Cardiac fibroblast (primary cell): ENCODE results near the gene CNGA4.
A peak's percentile ranks its signal among the peaks of the same experiment; 100 is the strongest.

Source experiments
- DNase-seq, 2 donors: peaks; one replicate each; pipeline versions ENCODE4 v3.0.0 to v3.0.0-alpha.2; 2010; ENCODE audit warnings: low read depth in 2 of 2
- H3K4me3 ChIP-seq, 2 donors: replicated peaks in 1 of 2; 1 replicate in 1 of 2; 2 replicates in 1 of 2; pipeline ENCODE4 v1.5.1; 2011; ENCODE audit warnings: low read depth in 2 of 2, low read length in 2 of 2, mild to moderate bottlenecking in 2 of 2, moderate library complexity in 1 of 2
- TF ChIP-seq, protein P1 (sequence below): IDR thresholded peaks from one replicate; pipeline ENCODE4 v1.5.1; 2011; ENCODE audit warnings: low read depth, mild to moderate bottlenecking, low read length, inconsistent platforms

Gene CNGA4

DNA sequence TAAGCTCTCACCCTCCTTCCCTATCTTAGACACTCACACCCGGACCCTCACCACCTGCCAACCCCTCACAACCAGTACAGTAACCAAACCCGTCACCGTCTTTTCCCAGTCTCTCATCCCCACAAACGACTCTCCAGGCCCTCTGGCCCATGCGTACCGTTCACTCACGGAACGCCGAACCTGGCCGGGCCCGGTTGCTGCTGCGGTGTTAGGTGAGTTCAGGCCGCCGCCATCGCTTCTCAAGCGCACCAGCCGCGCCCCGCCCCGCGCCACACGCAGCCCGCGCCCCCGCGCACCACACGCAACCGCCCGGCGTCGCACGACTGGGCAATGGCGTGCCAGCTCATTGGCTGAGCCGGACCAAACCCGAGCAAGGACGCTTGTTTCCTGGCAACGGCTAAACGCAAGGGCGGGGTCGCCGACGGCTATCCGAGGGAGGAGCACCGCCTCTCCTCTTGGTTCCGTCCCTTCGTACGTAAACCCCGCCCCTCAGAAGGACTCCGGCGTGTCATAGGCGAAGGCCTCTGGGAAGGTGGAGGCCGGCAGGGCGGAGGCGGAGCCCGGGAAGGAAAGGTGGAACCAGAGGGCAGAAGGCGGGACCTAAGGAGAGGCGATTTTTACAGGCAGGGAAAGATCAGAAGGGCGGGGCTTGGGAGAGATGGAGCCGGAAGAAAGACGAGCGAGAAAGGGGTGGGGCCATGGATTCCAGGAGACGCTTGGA, 4.3 kb upstream of the CNGA4 start, which contains the start of gene FHIP1B:
Gene FHIP1B (minus strand): TSS at position 250 of the 721 bp plus-strand sequence. CDS start 10,120 bp downstream, outside the sequence.
- DNase-seq: peak; percentile 100
- H3K4me3 ChIP-seq: peak within 1 kb of the TSS; percentile 84 to 95
- TF ChIP-seq, protein P1, sequence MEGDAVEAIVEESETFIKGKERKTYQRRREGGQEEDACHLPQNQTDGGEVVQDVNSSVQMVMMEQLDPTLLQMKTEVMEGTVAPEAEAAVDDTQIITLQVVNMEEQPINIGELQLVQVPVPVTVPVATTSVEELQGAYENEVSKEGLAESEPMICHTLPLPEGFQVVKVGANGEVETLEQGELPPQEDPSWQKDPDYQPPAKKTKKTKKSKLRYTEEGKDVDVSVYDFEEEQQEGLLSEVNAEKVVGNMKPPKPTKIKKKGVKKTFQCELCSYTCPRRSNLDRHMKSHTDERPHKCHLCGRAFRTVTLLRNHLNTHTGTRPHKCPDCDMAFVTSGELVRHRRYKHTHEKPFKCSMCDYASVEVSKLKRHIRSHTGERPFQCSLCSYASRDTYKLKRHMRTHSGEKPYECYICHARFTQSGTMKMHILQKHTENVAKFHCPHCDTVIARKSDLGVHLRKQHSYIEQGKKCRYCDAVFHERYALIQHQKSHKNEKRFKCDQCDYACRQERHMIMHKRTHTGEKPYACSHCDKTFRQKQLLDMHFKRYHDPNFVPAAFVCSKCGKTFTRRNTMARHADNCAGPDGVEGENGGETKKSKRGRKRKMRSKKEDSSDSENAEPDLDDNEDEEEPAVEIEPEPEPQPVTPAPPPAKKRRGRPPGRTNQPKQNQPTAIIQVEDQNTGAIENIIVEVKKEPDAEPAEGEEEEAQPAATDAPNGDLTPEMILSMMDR: no peak

DNA sequence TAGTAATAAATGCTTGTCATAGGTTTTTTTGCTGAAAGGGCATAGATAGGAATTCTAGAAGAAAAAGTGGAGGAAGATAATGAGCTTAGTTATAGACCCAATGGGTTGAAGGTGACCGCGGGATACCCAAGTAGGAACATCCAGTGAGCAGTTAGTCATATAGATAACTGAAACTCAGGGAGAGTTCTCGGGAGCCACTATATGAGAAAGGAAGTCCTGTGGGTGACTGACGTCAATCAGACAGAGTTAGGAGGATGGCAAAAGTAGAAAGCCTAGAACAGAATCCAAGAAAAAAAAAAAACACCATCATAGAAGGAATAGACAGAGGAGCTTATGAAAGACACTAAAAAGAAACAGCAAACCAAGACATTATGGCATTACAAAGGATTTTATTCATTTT, 1.6 kb upstream of the CNGA4 start:
- DNase-seq: no peak
- TF ChIP-seq, protein P1: no peak
- H3K4me3 ChIP-seq: no peak overlapping the region

- H3K4me3 ChIP-seq: no peak overlapping the region
- TF ChIP-seq, protein P1: no peak
- DNase-seq: no peak
Observed at GRCh38 chr11:6237761-6238302, 1.1 kb upstream of the CNGA4 start.

DNA sequence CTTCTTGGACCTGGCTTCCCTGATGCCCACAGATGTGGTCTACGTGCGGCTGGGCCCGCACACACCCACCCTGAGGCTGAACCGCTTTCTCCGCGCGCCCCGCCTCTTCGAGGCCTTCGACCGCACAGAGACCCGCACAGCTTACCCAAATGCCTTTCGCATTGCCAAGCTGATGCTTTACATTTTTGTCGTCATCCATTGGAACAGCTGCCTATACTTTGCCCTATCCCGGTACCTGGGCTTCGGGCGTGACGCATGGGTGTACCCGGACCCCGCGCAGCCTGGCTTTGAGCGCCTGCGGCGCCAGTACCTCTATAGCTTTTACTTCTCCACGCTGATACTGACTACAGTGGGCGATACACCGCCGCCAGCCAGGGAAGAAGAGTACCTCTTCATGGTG, 1.2 kb downstream of the CNGA4 start:
- H3K4me3 ChIP-seq: no peak overlapping the region
- TF ChIP-seq, protein P1: no peak
- no peak for DNase-seq

DNA sequence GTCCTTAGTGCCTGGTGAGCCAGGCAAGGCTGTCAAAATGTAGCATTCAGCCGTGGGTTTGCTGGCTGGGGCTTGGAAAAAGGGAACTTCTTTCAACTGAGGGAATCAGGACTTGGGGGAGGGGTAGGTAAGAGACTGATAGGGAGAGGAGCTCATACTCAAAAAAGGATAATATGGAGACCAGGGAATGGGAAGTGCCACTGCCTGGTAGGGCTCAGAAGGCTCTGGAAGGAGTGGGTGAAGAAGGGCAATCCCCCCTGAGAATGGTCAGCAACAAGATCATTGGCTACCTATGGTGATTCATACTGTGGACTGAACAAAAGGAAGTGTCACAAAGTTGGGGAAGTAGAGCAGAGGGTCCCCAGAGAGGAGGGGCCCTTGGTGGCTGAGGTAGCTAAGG, 1.9 kb downstream of the CNGA4 start:
- TF ChIP-seq, protein P1: no peak
- H3K4me3 ChIP-seq: no peak overlapping the region
- DNase-seq: no peak

DNA sequence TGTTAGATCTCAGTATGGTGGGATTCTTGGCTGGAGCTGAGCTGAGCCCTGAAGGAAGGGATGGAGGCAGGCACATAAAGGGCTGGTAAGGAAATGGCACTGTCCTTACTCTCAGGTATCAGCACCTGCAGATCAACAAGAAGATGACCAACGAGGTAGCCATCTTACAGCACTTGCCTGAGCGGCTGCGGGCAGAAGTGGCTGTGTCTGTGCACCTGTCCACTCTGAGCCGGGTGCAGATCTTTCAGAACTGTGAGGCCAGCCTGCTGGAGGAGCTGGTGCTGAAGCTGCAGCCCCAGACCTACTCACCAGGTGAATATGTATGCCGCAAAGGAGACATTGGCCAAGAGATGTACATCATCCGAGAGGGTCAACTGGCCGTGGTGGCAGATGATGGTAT, 2.4 kb downstream of the CNGA4 start:
- no peak overlapping the region for H3K4me3 ChIP-seq
- TF ChIP-seq, protein P1: no peak
- DNase-seq: no peak
